HepG2 (cell line): ENCODE data around the gene SLC16A5. TPM values are rescaled to one million over a fixed set of nuclear protein-coding genes. Genes with fewer than 3 reads are reported as not detected.

Experiments used
- BORCS8-MEF2B ChIP-seq: sonication (generic); formaldehyde crosslinking; IDR thresholded peaks from 2 replicates; pipeline ENCODE4 v1.8.0; 2022; ENCODE audit warnings: mild to moderate bottlenecking, missing genetic modification reagents
- CHD4 ChIP-seq: fragments of 200-600 bp; sonication (generic); IDR thresholded peaks from 2 replicates; pipeline ENCODE4 v1.7.0; 2017; ENCODE audit warnings: mild to moderate bottlenecking, low read length, borderline replicate concordance
- DNMT1 ChIP-seq: sonication (generic); formaldehyde crosslinking; IDR thresholded peaks from 2 replicates; pipeline ENCODE4 v1.5.1; 2020; ENCODE audit warnings: mild to moderate bottlenecking, missing genetic modification reagents
- FOXK1 ChIP-seq: sonication (generic); formaldehyde crosslinking; IDR thresholded peaks from 2 replicates; pipeline ENCODE4 v1.4.0; 2020; ENCODE audit warnings: low read depth, missing genetic modification reagents, borderline replicate concordance
- GABPA ChIP-seq, 2 experiments: IDR thresholded peaks; 2 replicates each; pipeline ENCODE4 v1.6.1; 2011 to 2016; ENCODE audit warnings: low read depth in 2 of 2, low read length in 1 of 2, missing biosample characterization in 1 of 2, missing genetic modification characterization in 1 of 2
- HDAC1 ChIP-seq: sonication (generic); formaldehyde crosslinking; IDR thresholded peaks from 2 replicates; pipeline ENCODE4 v1.5.1; 2020; ENCODE audit warnings: mild to moderate bottlenecking, missing genetic modification reagents
- HIVEP1 ChIP-seq: sonication (generic); formaldehyde crosslinking; IDR thresholded peaks from 2 replicates; pipeline ENCODE4 v1.4.0; 2020; ENCODE audit warnings: mild to moderate bottlenecking, missing genetic modification reagents
- HOXA3 ChIP-seq: sonication (generic); formaldehyde crosslinking; IDR thresholded peaks from 2 replicates; pipeline ENCODE4 v1.5.0; 2020; ENCODE audit warnings: missing genetic modification reagents
- MLLT10 ChIP-seq: sonication (generic); formaldehyde crosslinking; IDR thresholded peaks from 2 replicates; pipeline ENCODE4 v1.4.0; 2020; ENCODE audit warnings: missing genetic modification reagents
- NCOR1 ChIP-seq: fragments of 200-600 bp; sonication (generic); IDR thresholded peaks from 2 replicates; pipeline ENCODE4 v1.7.0; 2017; ENCODE audit warnings: antibody characterized with exemption, low read length, borderline replicate concordance
- PTBP1 ChIP-seq: fragments of 200-400 bp; formaldehyde crosslinking; IDR thresholded peaks from 2 replicates; pipeline ENCODE4 v1.6.1; 2018; ENCODE audit warnings: low read length, low read depth; ENCODE audit not compliant: poor library complexity, severe bottlenecking
- SMAD1 ChIP-seq: sonication (generic); formaldehyde crosslinking; IDR thresholded peaks from 2 replicates; pipeline ENCODE4 v1.4.0; 2020; ENCODE audit warnings: missing genetic modification reagents, low read depth, mild to moderate bottlenecking, borderline replicate concordance
- SMC3 ChIP-seq: IDR thresholded peaks from 2 replicates; pipeline ENCODE4 v1.6.1; 2011; ENCODE audit warnings: low read length, improper control_type of control experiment
- TFE3 ChIP-seq: IDR thresholded peaks from 2 replicates; pipeline ENCODE4 v1.6.1; 2016
- ZBTB26 ChIP-seq: IDR thresholded peaks from 2 replicates; pipeline ENCODE4 v1.6.1; 2016; ENCODE audit warnings: missing compliant biosample characterization, missing genetic modification reagents, borderline replicate concordance
- ZBTB42 ChIP-seq: sonication (generic); formaldehyde crosslinking; IDR thresholded peaks from 2 replicates; pipeline ENCODE4 v1.5.0; 2020; ENCODE audit warnings: mild to moderate bottlenecking, missing genetic modification reagents
- ZEB1 ChIP-seq: IDR thresholded peaks from 2 replicates; pipeline ENCODE4 v1.6.1; 2012; ENCODE audit warnings: mild to moderate bottlenecking, low read depth, inconsistent platforms; ENCODE audit not compliant: insufficient replicate concordance
- ZFX ChIP-seq: sonication (generic); formaldehyde crosslinking; IDR thresholded peaks from 2 replicates; pipeline ENCODE4 v1.4.0; 2020; ENCODE audit warnings: mild to moderate bottlenecking, low read depth, missing genetic modification reagents, moderate library complexity
- ZNF333 ChIP-seq: sonication (generic); formaldehyde crosslinking; IDR thresholded peaks from 2 replicates; pipeline ENCODE4 v1.4.0; 2020; ENCODE audit warnings: mild to moderate bottlenecking, missing genetic modification reagents, borderline replicate concordance
- ZNF33A ChIP-seq: sonication (generic); formaldehyde crosslinking; IDR thresholded peaks from 2 replicates; pipeline ENCODE4 v1.5.1; 2020; ENCODE audit warnings: missing genetic modification reagents, mild to moderate bottlenecking, moderate library complexity, borderline replicate concordance
- ZNF547 ChIP-seq: sonication (generic); formaldehyde crosslinking; IDR thresholded peaks from 2 replicates; pipeline ENCODE4 v1.5.1; 2020; ENCODE audit warnings: mild to moderate bottlenecking, missing genetic modification reagents
- polyA plus RNA-seq, 8 experiments: library from polyadenylated mRNA; depleted of rRNA in 3 of 8; stranded (reverse) in 7 of 8; unstranded in 1 of 8; fragments of >200 nt; fragmentation: Illumina TruSeq in 4 of 8; extraction: Trizol in 4 of 8; gene quantifications; 2 replicates each; pipeline versions ENCODE4 v1.2.1 to v1.2.3, GENCODE V29; 2011 to 2016; ENCODE audit warnings: low read depth in 4 of 8, missing spikeins in 1 of 8, mixed read lengths in 1 of 8; ENCODE audit not compliant: insufficient read depth in 1 of 8
- total RNA-seq, 5 experiments: library from RNA; depleted of rRNA; stranded (reverse); fragments of >200 nt; fragmentation: Illumina TruSeq; extraction: Trizol; gene quantifications; 2 replicates each; pipeline ENCODE4 v1.2.3, GENCODE V29; 2016; ENCODE audit warnings: low read depth in 1 of 5
- TF ChIP-seq, protein P1 (sequence below): IDR thresholded peaks from 2 replicates; pipeline ENCODE4 v1.6.1; 2012; ENCODE audit warnings: low read depth, low read length, improper control_type of control experiment
- TF ChIP-seq, protein P2 (sequence below): sonication (generic); formaldehyde crosslinking; IDR thresholded peaks from 2 replicates; pipeline ENCODE4 v1.5.1; 2020; ENCODE audit warnings: missing genetic modification reagents, mild to moderate bottlenecking, borderline replicate concordance

Gene SLC16A5
- total and polyA plus RNA-seq, 2 of the 13 experiments (the other 11 are each of a cell fraction or from before 2014, with no cell fraction given), result 0.69 to 5.6 TPM

DNA sequence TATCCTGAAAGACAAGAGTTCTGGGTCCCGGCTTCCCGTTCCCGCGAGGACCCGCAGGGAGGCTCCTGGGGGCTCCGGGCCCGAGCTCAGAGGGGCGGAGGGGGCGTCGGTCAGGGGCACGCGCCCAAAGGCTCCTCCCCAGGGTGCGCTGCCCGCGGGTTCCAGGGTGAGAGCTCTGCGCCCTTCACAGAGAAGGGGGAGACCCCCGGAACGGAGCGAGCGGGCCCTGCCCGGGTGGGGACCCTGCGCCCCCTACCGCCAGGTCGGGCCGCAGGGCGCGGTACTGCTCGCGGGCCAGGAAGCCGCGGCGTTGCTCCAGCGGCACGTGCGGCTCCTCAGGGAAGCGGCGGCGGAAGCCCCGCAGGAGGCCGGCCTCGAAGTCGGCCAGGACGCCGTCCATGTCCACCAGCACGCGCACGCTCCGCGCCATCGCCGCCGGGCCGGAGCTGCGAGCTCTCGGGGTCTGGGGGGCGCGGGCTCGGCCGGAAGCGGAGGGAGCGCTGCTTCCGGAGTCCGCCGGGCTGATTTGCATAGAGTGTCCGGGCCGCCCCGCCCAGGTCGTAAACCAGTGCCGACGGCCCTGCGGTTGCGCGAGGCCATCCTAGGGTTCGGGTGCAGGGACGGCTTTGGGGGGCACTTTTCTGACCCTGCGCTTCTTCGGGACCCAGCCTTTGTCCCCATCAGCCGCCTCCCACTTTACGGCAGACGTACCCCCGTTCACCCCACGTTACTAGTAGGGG is 43.7 kb downstream of the SLC16A5 start, which contains the start of gene NT5C (continued):
- TF ChIP-seq GABPA (IDR thresholded peaks at IDR 0.05; ENCODE audit: low read depth, low read length) (peak; percentile 89), GABPA (CRISPR knock-in tag; IDR thresholded peaks at IDR 0.05; ENCODE audit: low read depth) (peak; percentile 83), DNMT1 (CRISPR knock-in tag) (peak; percentile 98), SMAD1 (CRISPR knock-in tag) (0 out of 2 replicates have a peak, but pooled peaks have one; percentile 65), ZNF33A (CRISPR knock-in tag) (no peak), HDAC1 (CRISPR knock-in tag) (peak; percentile 53; the same call in 1 of the 2 replicates), HOXA3 (CRISPR knock-in tag) (peak; percentile 85), CHD4 (no peak), HIVEP1 (CRISPR knock-in tag) (peak; percentile 23; the same call in 1 of the 2 replicates), ZFX (peak; percentile 95), MLLT10 (CRISPR knock-in tag) (no peak), ZBTB42 (0 out of 2 replicates have a peak, but pooled peaks have one; percentile 80), NCOR1 (no peak), BORCS8-MEF2B (CRISPR knock-in tag) (peak; percentile 83), FOXK1 (CRISPR knock-in tag) (peak; percentile 32; the same call in 1 of the 2 replicates), ZBTB26 (CRISPR knock-in tag) (peak; percentile 20; the same call in 1 of the 2 replicates), ZNF333 (CRISPR knock-in tag) (peak; percentile 83), TFE3 (peak; percentile 56; the same call in 1 of the 2 replicates), ZNF547 (peak; percentile 97), PTBP1 (peak; percentile 30), SMC3 (no peak; the same call in 1 of the 2 replicates), ZEB1 (no peak)
- TF ChIP-seq, protein P1, sequence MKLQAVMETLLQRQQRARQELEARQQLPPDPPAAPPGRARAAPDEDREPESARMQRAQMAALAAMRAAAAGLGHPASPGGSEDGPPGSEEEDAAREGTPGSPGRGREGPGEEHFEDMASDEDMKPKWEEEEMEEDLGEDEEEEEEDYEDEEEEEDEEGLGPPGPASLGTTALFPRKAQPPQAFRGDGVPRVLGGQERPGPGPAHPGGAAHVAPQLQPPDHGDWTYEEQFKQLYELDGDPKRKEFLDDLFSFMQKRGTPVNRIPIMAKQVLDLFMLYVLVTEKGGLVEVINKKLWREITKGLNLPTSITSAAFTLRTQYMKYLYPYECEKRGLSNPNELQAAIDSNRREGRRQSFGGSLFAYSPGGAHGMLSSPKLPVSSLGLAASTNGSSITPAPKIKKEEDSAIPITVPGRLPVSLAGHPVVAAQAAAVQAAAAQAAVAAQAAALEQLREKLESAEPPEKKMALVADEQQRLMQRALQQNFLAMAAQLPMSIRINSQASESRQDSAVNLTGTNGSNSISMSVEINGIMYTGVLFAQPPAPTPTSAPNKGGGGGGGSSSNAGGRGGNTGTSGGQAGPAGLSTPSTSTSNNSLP, result no peak
- TF ChIP-seq, protein P2, sequence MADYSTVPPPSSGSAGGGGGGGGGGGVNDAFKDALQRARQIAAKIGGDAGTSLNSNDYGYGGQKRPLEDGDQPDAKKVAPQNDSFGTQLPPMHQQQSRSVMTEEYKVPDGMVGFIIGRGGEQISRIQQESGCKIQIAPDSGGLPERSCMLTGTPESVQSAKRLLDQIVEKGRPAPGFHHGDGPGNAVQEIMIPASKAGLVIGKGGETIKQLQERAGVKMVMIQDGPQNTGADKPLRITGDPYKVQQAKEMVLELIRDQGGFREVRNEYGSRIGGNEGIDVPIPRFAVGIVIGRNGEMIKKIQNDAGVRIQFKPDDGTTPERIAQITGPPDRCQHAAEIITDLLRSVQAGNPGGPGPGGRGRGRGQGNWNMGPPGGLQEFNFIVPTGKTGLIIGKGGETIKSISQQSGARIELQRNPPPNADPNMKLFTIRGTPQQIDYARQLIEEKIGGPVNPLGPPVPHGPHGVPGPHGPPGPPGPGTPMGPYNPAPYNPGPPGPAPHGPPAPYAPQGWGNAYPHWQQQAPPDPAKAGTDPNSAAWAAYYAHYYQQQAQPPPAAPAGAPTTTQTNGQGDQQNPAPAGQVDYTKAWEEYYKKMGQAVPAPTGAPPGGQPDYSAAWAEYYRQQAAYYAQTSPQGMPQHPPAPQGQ (CRISPR knock-in tag), result no peak
